Esophagus muscularis mucosa (tissue), 4 donors: Measurements from ENCODE around the gene GCGR. TPM values are rescaled to one million over a fixed set of nuclear protein-coding genes. Genes with fewer than 3 reads are reported as not detected.
A peak's percentile ranks its signal among the peaks of the same experiment; 100 is the strongest.

Experiments used
- DNase-seq: peaks from one replicate; pipeline ENCODE4 v3.0.0-alpha.2; 2017; ENCODE audit errors: extremely low spot score
- H3K27ac ChIP-seq, 4 donors: fragments of 200-600 bp; sonication (generic); replicated peaks in 1 of 4; 1 replicate in 3 of 4; 2 replicates in 1 of 4; pipeline ENCODE4 v1.5.1; 2016 to 2019; ENCODE audit warnings: mild to moderate bottlenecking in 1 of 4
- H3K27me3 ChIP-seq, 4 donors: fragments of 200-600 bp; sonication (generic); one replicate each; pipeline versions ENCODE4 v1.5.1 to v1.6.0; 2016 to 2019
- H3K36me3 ChIP-seq, 4 donors: fragments of 200-600 bp; sonication (generic); one replicate each; pipeline ENCODE4 v1.5.1; 2016 to 2019
- H3K4me1 ChIP-seq, 4 donors: fragments of 200-600 bp; sonication (generic); one replicate each; pipeline ENCODE4 v1.5.1; 2016 to 2019
- H3K4me3 ChIP-seq, 4 donors: fragments of 200-600 bp; sonication (generic); 1 replicate in 2 of 4; 2 replicates in 2 of 4; pipeline ENCODE4 v1.5.1; 2016 to 2019; ENCODE audit warnings: mild to moderate bottlenecking in 4 of 4, moderate library complexity in 1 of 4
- H3K9me3 ChIP-seq, 4 donors: fragments of 200-600 bp; sonication (generic); 1 replicate in 3 of 4; 2 replicates in 1 of 4; pipeline ENCODE4 v1.5.1; 2016 to 2019
- CTCF ChIP-seq, 3 experiments: fragments of 200-600 bp in 2 of 3; fragments of 450-650 bp in 1 of 3; sonication (generic) in 2 of 3; IDR thresholded peaks; one replicate each; pipeline ENCODE4 v1.5.1; 2017 to 2019; ENCODE audit warnings: antibody characterized with exemption in 3 of 3, mild to moderate bottlenecking in 2 of 3, moderate library complexity in 1 of 3
- EP300 ChIP-seq: sonication (generic); formaldehyde crosslinking; IDR thresholded peaks from one replicate; pipeline ENCODE4 v1.6.1; 2017; ENCODE audit warnings: antibody characterized with exemption
- POLR2A ChIP-seq: fragments of 450-650 bp; IDR thresholded peaks from one replicate; pipeline ENCODE4 v1.6.1; 2017; ENCODE audit warnings: antibody characterized with exemption, moderate library complexity, mild to moderate bottlenecking, low read depth
- POLR2AphosphoS5 ChIP-seq, 2 donors: sonication (generic); formaldehyde crosslinking; IDR thresholded peaks; one replicate each; pipeline ENCODE4 v1.6.1; 2017; ENCODE audit warnings: antibody characterized with exemption in 2 of 2
- WGBS: methylation state at CpG from one replicate; pipeline ENCODE4 v1.1.5; 2018; 5-methylcytosine and 5-hydroxymethylcytosine counted together
- intact Hi-C: fragments of 100-400 bp; cut with DNase I; formaldehyde crosslinking; loops from one replicate; pipeline ENCODE4 v1.15.1; 2023
- total RNA-seq, 4 donors: library from RNA; depleted of rRNA; stranded (reverse); fragments of >200 nt; gene quantifications; one replicate each; pipeline versions ENCODE4 v1.1.0 to v1.2.1, GENCODE V29; 2016

GCGR gene
- total RNA-seq, 4 donors from 2014 or later = 0.17 to 0.40 TPM; not detected in 2

DNA sequence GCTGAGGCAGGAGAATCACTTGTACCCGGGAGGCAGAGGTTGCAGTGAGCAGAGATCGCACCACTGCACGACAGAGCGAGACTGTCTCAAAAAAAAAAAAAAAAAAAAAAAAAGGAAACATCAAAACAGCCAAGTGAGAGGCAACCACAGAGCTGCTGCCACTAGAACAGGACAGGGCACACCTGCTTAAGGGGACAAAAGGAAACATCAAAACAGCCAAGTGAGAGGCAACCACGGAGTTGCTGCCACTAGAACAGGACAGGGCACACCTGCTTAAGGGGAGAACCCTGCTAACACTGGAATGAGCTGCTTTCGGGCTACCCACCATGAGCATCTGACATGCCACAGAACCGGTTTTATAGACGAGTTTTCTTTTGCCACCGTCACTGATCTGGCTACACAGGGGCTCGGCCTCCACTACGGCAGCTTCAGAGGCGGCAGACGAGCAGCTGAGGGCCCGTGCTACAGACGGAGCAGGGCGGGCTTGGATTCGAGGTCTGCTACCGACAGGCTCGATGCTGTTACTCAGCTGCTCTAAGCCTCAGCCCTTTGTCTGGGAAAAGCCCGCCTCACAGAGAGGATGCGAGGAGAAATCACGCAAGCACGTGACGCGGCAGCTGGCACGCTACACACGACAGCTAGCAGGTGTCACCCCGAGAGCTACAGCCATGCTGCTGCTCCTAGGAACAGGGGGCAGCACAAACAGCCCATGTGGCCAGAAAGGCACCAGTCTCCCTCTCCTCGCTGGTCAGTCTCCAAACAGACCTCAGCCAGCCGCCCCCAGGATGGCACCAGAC, 54.4 kb downstream of the GCGR start:
- intact Hi-C loops = no loop called here
- Histone ChIP-seq H3K9me3 (no peaks in the 10 kb centered on the region), H3K4me3 (peak overlapping the region in 3 of 4 donors; percentile 81 to 99 (median 89)), H3K27me3 (no peaks in the 10 kb centered on the region), H3K36me3 (peaks cover 29 to 59% (median 56%) of the 10 kb centered on the region in 4 donors), H3K27ac (no peak overlapping the region), H3K4me1 (peaks cover 40 to 76% (median 57%) of the 10 kb centered on the region in 4 donors)
- TF ChIP-seq EP300 (no peak), POLR2AphosphoS5 (IDR thresholded peaks at IDR 0.05) (no peak), POLR2A (no peak), CTCF (IDR thresholded peaks at IDR 0.05) (no peak)
- 86% methylated on average over 24 of the region's 30 CpGs for WGBS
- DNase-seq = no peak

DNA sequence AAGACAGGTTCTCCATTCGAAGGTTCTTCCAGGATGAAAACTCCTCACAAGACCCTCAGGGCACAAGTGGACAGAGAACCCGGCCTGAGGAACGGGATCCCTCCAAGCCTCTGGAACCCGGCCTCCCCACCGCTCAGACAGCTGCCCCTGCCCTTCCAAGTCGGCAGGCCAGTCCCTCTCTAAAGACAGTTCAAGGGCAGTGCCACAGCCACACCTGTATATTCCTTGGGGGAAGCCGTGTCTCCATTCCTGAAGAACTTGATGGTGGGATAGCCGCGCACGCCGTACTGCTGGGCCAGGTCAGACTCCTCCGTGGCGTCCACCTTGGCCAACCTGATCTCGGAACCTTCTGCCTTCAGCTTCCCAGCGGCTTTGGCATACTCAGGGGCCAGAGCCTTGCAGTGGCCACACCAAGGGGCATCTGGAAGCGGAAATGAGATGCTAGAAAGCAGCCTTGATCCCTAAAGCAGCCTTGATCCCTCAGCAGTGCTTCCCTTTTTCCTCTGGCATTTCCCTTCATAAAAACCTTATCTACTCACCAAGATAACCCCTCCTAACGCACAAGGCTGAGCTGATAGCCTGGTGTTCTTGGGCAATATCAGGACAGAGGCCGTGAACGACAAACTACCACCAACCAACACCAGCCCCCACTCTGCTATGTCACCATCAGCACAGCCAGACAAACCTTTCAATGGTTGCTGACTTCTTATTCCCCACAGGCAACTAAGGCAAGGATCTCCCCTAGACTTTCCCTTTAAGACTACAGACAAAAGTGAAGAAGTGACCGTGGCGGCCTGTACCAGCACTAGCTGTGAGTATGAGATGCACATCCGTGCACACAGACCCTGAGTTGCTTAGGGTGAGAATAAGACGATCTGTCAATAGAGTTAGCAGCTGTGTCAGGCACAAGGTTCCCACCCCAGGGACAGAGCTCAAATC, 55.3 kb downstream of the GCGR start:
- H3K27ac ChIP-seq = peak overlapping the region; percentile 89 to 99 (median 95)
- H3K4me1 ChIP-seq = peaks cover 40 to 81% (median 57%) of the 10 kb centered on the region in 4 donors
- peak overlapping the region; percentile 81 to 99 (median 92) for H3K4me3 ChIP-seq
- H3K9me3 ChIP-seq = no peaks in the 10 kb centered on the region
- no peak for DNase-seq
- no peak for TF ChIP-seq POLR2AphosphoS5 (IDR thresholded peaks at IDR 0.05)
- no peak for TF ChIP-seq EP300
- no peak for TF ChIP-seq CTCF (IDR thresholded peaks at IDR 0.05)
- TF ChIP-seq POLR2A = no peak
- WGBS = 56% methylated on average over 22 of the region's 23 CpGs
- no peaks in the 10 kb centered on the region for H3K27me3 ChIP-seq
- intact Hi-C loops = no loop called here
- peaks cover 21 to 55% (median 47%) of the 10 kb centered on the region in 4 donors for H3K36me3 ChIP-seq

- H3K4me1 ChIP-seq = peaks cover 40 to 75% (median 56%) of the 10 kb centered on the region in 4 donors
- no peak for DNase-seq
- peak in 1 of 3 experiments; percentile 49 for TF ChIP-seq CTCF (IDR thresholded peaks at IDR 0.05)
- TF ChIP-seq POLR2AphosphoS5 (IDR thresholded peaks at IDR 0.05) = peak in 1 of 2 donors; percentile 82
- peak; percentile 82 for TF ChIP-seq POLR2A
- TF ChIP-seq EP300 = no peak
- peak within 1 kb of the TSS; percentile 93 to 99 (median 96) for H3K27ac ChIP-seq
- peak within 1 kb of the TSS; percentile 81 to 99 (median 92) for H3K4me3 ChIP-seq
- H3K9me3 ChIP-seq = no peaks in the 10 kb centered on the region
- H3K36me3 ChIP-seq = peaks cover 12 to 51% (median 38%) of the 10 kb centered on the region in 4 donors
- no peaks in the 10 kb centered on the region for H3K27me3 ChIP-seq
- 0% methylated on average over 2 of the region's 95 CpGs for WGBS
- intact Hi-C loops = loop anchor here (5.0 kb wide), 1 partner anchor 57 kb away; the partner anchor contains the start of gene SIRT7
Observed at GRCh38 chr17:81859906-81860755, 56.2 kb downstream of the GCGR start, which contains the start of gene P4HB. P4HB (minus strand) TSS chr17:81860535; CDS start chr17:81860471, 64 bp downstream.
